SHP77 treated with DMSO at 0.1 percent for 48 hours (cell line): Measurements from ENCODE around the gene CNTN1.

ENCODE experiments used
- DNase-seq: peaks from one replicate; lab custom pipeline; 2025; lab: John Stamatoyannopoulos, UW

The CNTN1 gene

GRCh38 chr12:40970320-40970907 lies 278.2 kb downstream of the CNTN1 start:
- DNase-seq = no peak

DNA sequence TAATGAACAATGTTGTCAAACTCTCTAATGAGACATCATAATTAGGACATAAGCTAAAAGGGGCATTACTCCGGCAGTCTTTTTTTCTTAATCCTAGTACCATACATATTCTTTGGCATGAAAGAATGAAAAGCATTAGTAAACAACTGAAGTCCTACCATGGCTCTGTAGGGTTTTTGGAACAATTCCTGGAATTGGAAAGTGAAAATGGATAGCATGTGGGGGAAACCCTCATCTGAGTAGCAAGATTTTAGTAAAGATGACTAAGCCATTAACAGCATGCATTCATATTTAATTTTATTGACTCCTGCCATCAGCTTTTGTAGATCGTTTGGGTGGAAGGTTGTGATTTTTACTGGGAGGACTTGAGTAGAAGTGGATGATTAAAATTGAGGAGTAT lies 279.7 kb downstream of the CNTN1 start:
- no peak for DNase-seq

DNA sequence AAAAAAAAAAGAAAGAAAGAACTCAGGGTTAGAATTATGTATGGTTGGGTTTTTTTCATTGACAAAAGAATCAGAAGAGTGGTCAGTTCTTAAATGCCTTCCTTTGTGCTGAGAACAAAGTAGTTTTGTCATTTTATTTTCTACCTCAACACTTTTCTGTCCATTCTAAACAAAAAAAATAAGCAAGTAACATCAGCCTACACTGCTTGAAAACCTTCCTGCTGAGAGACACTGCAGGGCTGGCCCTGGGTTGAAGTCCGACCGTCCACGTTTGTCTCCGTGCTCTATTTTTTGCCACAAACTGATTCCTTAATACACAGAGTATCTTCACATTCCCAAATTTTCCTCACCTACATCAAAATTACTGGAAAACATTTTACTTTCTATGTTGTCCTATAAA lies 284.3 kb downstream of the CNTN1 start:
- no peak for DNase-seq

- DNase-seq = no peak
Measured at GRCh38 chr12:40980427-40980961, 288.3 kb downstream of the CNTN1 start.

GRCh38 chr12:40986001-40986400 lies 293.8 kb downstream of the CNTN1 start:
- DNase-seq = no peak

GRCh38 chr12:40988355-40988754 lies 296.1 kb downstream of the CNTN1 start:
- DNase-seq = no peak

DNA sequence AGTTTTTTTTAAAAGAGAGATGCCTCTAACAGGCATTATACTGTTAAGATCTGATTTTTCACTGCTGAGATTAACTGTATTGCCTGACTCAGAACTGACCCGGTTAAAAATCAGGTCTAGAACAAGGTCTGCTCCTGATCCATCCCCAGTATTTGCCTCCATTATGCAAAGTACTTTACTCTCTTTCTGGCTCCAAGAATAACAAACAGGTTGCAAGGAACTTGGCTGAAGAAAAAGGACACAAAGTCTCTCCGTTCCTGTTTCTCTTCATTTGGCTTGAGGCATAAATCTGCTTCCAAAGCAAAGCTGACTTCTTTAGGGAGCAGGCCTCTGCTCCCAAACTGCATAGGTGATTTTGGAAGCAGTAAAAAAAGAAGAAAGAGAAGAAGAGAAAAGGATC lies 296.6 kb downstream of the CNTN1 start:
- DNase-seq = no peak

GRCh38 chr12:40989785-40990184 lies 297.5 kb downstream of the CNTN1 start:
- no peak for DNase-seq

DNA sequence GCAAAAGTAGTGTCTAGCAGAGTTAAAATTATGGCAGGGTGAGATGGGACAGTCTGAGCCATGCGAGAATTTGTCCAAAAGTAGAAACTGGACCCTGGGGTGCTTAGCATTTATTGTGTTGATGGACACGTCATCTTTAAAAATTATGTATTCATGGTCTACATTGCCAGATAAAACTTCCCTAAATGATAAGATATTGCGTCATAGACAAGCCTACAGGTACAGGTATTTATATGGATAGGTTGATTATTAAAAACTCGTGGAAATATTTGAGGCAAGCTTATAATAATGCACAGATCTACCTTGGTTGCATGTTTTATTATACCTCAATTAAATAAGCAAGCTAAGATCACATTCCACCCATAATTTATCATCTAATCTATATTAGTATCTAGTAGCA lies 299.9 kb downstream of the CNTN1 start:
- DNase-seq = no peak

- no peak for DNase-seq
Measured at GRCh38 chr12:40992674-40993073, 300.4 kb downstream of the CNTN1 start.

GRCh38 chr12:40993158-40993557 lies 300.9 kb downstream of the CNTN1 start:
- no peak for DNase-seq

DNA sequence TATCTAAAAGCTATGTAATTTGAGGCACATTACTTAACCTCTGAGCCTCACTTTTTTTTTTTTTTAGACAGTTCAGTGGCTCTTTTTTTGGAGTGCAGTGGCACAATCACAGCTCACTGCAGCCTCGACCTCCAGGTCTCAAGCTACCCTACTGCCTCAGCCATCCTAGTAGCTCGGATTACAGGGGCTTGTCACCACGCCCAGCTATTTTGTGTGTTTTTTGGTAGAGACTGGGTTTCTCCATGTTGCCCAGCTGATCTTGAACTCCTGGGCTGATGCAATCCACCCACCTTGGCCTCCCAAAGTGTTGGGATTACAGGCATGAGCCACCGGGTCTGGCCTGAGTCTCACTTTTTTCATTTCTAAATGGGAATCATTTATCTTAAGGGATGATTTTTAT lies 303.9 kb downstream of the CNTN1 start:
- DNase-seq = no peak

DNA sequence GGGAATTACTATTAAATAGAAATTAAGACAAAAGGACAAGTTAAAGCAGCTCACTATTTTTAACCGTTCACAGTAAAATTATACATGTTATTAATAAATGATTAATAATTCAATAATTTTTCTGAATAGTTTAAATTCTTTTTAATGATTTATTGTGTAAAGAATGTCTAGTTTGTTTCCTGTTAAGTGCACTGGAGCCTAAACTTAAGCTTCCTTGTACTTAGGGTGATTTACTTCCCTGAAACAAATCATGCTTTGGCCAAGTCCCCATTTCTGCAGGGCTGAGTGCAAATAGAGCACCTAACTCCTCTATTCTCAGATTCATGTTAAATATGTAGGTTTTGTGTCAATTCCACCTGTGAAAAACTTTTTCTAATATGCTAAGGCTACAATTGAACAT lies 307.0 kb downstream of the CNTN1 start:
- DNase-seq = no peak

- no peak for DNase-seq
Measured at GRCh38 chr12:41008472-41008871, 316.2 kb downstream of the CNTN1 start.

- DNase-seq = no peak
Measured at GRCh38 chr12:41011939-41012338, 319.7 kb downstream of the CNTN1 start.

DNA sequence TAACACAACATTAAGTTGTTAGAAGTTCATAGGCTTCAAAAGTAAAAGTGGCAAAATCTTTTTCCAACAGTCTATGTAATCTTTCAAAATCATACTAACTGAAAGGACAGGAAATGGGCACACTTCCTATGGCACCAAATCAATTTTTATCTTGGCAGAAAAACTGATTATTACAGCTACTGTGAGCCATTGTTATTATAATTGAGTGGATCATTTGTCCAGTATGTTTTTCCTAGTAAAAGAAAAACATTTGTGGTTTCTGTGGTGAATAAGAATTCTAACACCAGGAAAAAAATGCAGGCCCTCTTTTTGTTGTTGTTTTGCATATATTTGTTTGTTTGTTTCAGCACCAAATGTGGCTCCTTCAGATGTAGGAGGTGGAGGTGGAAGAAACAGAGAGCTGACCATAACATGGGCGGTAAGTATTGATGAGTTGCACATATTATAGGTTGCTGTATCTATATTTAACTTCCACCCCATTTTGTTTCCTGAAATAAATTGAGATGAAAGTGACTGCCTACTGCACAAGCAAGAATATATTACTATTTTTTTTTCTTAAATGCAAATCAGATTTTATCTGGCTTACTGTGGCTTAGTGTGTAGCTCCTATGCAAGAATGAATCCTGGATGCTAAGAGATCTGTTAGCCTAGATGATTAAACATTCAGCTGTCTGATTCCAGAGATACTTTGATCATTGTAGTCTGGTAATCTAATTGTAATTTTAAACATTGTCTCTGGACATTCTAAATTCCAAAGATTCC lies 321.8 kb downstream of the CNTN1 start:
- no peak for DNase-seq

DNA sequence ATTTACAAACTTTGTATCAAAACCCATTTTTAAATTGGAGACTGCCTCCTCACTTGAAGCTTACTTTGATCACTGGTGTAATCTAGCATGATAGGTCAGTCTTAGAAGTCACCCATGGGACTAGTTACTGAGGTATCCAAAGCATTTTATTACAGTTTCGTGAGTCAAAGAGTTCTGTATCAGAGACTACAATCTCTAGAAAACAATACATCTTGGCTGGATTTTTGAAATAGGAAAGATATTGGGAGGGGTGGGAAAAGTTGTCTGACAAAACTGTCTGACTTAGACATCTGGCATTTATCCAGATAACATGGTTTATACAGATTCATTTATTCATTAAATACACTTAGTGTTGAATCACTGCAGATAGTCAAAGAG lies 322.4 kb downstream of the CNTN1 start:
- DNase-seq = no peak

GRCh38 chr12:41018010-41018409 lies 325.8 kb downstream of the CNTN1 start:
- DNase-seq = no peak

- DNase-seq = no peak
Measured at GRCh38 chr12:41019461-41019860, 327.2 kb downstream of the CNTN1 start.

GRCh38 chr12:41023836-41024235 lies 331.6 kb downstream of the CNTN1 start:
- DNase-seq = no peak

GRCh38 chr12:41026151-41026550 lies 333.9 kb downstream of the CNTN1 start:
- DNase-seq = no peak

GRCh38 chr12:41032386-41032785 lies 340.1 kb downstream of the CNTN1 start:
- DNase-seq = no peak

DNA sequence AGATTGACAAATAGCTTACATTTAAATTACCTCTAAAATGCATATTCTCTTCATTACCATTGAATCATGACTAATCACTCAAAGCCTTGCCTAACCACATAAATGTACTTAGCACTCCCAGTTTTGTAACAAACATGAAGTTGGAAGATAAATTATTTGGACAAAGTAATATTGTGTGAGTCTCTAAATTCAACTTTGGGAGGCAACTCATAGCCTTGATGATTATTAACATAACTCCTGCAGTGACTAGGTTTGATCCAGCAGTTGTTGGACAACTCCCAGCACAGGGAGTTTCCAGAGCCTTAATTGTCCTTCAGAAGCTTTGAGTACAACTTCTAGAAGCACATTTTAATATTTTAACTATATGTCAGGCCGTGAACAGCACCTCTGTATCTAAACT lies 342.4 kb downstream of the CNTN1 start:
- DNase-seq = no peak

DNA sequence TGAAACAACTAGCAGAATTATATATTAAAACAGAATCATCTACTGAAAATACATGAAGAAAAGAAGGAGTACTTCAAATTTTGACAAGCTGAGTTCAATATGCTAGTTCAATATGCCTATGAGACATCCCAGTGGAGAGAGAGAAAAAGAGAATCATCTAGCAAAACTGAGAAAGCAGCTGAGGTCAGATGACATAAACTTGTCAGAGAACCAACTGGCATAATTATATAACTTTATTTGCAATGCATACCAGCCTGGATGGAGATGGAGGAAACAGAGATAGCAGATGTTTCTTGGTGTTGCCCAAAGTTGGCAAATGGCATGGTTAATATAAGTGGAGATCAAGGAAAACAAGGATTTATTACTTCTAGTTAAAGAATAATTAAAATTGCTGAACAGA lies 347.2 kb downstream of the CNTN1 start:
- DNase-seq = no peak
